ENCODE measurements around the gene CHMP4A. TPM values are rescaled to one million over a fixed set of nuclear protein-coding genes. Genes with fewer than 3 reads are reported as not detected.
A peak's percentile ranks its signal among the peaks of the same experiment; 100 is the strongest.

CHMP4A gene
- total and polyA plus RNA-seq, 9 of the 15 experiments (the other 6 are each of a cell fraction or from before 2014, with no cell fraction given): 28.8 to 104 (median 52.7) TPM

DNA sequence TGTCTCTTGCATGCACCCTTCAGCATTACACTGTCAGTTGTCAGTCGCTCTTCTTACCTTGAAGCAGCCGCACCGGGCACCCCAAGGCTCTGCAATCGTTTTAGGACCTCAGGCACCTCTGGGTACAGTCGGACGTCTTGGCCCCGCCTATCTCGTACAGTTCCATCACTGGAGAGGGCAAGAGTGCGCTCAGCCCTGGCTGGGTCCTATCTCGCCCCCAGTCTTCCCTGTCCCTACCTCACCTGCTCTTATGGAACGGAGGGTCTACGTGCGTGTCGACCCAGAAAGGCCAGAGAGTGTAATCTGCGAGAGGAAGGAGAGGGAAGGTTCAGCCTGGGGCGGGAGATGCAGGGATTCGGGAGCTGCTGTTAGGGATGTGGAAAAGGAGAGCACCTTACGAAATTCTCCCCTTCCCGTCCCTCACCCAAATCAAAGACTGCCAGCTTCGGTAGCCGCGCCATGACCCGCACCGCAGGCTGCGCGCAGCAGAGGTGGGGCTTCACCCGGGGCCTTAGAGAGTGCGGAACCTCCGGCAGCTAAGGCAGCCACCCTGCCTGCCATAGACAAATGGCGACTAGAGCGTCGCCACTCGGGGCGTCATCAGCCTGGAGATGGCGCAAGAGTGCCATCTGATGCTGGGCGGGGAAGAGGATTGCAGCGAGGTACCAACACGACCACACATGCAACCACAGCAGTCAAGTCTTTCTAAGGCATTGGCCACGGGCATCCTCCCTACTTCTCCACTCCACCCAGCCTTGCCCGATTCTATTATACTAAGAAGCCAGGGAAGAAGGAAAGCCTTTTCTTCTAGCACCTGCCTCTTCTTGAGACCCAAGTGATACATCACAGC lies 2.4 kb upstream of the CHMP4A start, which contains the start of gene MDP1 (continued):
- TF ChIP-seq, protein P1, sequence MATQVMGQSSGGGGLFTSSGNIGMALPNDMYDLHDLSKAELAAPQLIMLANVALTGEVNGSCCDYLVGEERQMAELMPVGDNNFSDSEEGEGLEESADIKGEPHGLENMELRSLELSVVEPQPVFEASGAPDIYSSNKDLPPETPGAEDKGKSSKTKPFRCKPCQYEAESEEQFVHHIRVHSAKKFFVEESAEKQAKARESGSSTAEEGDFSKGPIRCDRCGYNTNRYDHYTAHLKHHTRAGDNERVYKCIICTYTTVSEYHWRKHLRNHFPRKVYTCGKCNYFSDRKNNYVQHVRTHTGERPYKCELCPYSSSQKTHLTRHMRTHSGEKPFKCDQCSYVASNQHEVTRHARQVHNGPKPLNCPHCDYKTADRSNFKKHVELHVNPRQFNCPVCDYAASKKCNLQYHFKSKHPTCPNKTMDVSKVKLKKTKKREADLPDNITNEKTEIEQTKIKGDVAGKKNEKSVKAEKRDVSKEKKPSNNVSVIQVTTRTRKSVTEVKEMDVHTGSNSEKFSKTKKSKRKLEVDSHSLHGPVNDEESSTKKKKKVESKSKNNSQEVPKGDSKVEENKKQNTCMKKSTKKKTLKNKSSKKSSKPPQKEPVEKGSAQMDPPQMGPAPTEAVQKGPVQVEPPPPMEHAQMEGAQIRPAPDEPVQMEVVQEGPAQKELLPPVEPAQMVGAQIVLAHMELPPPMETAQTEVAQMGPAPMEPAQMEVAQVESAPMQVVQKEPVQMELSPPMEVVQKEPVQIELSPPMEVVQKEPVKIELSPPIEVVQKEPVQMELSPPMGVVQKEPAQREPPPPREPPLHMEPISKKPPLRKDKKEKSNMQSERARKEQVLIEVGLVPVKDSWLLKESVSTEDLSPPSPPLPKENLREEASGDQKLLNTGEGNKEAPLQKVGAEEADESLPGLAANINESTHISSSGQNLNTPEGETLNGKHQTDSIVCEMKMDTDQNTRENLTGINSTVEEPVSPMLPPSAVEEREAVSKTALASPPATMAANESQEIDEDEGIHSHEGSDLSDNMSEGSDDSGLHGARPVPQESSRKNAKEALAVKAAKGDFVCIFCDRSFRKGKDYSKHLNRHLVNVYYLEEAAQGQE (IDR thresholded peaks at IDR 0.05; ENCODE audit: borderline replicate concordance): peak; percentile 31; the same call in 1 of the 2 replicates
- TF ChIP-seq, protein P1 (CRISPR knock-in tag; IDR thresholded peaks at IDR 0.05; ENCODE audit: low read depth): no peak
- TF ChIP-seq CEBPG (CRISPR knock-in tag; IDR thresholded peaks at IDR 0.05): peak; percentile 96
- peak; percentile 76 to 86 for TF ChIP-seq CEBPG (tag; conservative IDR thresholded peaks at IDR 0.05 in 1 of 2, IDR thresholded peaks at IDR 0.05 in 1 of 2)
- no peak for TF ChIP-seq RBM17 (IDR thresholded peaks at IDR 0.05; ENCODE audit: borderline replicate concordance, low read depth, low read length)
- no peak for TF ChIP-seq FOXA1 (IDR thresholded peaks at IDR 0.05; ENCODE audit: borderline replicate concordance)
- TF ChIP-seq SETDB1 (IDR thresholded peaks at IDR 0.05; ENCODE audit: low read length): no peak
- no peak for TF ChIP-seq XRCC5 (IDR thresholded peaks at IDR 0.05; ENCODE audit: low read depth, low read length)
- TF ChIP-seq, protein P2, sequence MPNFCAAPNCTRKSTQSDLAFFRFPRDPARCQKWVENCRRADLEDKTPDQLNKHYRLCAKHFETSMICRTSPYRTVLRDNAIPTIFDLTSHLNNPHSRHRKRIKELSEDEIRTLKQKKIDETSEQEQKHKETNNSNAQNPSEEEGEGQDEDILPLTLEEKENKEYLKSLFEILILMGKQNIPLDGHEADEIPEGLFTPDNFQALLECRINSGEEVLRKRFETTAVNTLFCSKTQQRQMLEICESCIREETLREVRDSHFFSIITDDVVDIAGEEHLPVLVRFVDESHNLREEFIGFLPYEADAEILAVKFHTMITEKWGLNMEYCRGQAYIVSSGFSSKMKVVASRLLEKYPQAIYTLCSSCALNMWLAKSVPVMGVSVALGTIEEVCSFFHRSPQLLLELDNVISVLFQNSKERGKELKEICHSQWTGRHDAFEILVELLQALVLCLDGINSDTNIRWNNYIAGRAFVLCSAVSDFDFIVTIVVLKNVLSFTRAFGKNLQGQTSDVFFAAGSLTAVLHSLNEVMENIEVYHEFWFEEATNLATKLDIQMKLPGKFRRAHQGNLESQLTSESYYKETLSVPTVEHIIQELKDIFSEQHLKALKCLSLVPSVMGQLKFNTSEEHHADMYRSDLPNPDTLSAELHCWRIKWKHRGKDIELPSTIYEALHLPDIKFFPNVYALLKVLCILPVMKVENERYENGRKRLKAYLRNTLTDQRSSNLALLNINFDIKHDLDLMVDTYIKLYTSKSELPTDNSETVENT (CRISPR knock-in tag; IDR thresholded peaks at IDR 0.05): peak; percentile 59; the same call in 1 of the 2 replicates
- TF ChIP-seq DIDO1 (tag; IDR thresholded peaks at IDR 0.05; ENCODE audit: low read depth): no peak
- peak; percentile 9 to 76; a peak in 2 of 4 replicates for TF ChIP-seq TEAD1 (CRISPR knock-in tag; IDR thresholded peaks at IDR 0.05)
- peak; percentile 78 for TF ChIP-seq MYC (IDR thresholded peaks at IDR 0.05; ENCODE audit: low read depth, low read length)
- 0 out of 2 replicates have a peak, but pooled peaks have one; percentile 28 for TF ChIP-seq MYC (CRISPR knock-in tag; IDR thresholded peaks at IDR 0.05; ENCODE audit: borderline replicate concordance, low read depth)
- no peak for TF ChIP-seq SMARCA5 (IDR thresholded peaks at IDR 0.05)

Data from K562 (cell line).